IMR-90 (cell line): Measurements from ENCODE around the gene RPS15. TPM values are rescaled to one million over a fixed set of nuclear protein-coding genes. Genes with fewer than 3 reads are reported as not detected.

Experiments used
- ATAC-seq: fragments of 200-7000 bp; cut with Tn5 transposase; 2 replicates; pipeline ENCODE4 v1.9.1; 2020; ENCODE audit warnings: low read depth, mild to moderate bottlenecking, moderate library complexity
- BruUV-seq: library from RNA; stranded (reverse); fragments of 400-500 nt; replicated peaks from 2 replicates; lab custom pipeline; 2021; lab: Mats Ljungman, UMichigan
- CTCF ChIA-PET: fragments of 300-600 bp; formaldehyde crosslinking; extraction: SDS; loops from one replicate; lab custom pipeline; 2021; ENCODE audit warnings: antibody characterized with exemption; lab: Yijun Ruan, JAX
- POLR2A ChIA-PET: fragments of 300-600 bp; sonication (Branson Sonifier 250); formaldehyde crosslinking; loops from one replicate; lab custom pipeline; 2022; ENCODE audit warnings: antibody characterized with exemption; ENCODE audit not compliant: unreplicated experiment; lab: Charles Lee
- DNase-seq: peaks from one replicate; pipeline ENCODE4 v3.0.0; 2013
- H2AFZ ChIP-seq: replicated peaks from 2 replicates; pipeline ENCODE3; 2013; ENCODE audit warnings: low read length, mild to moderate bottlenecking; ENCODE audit not compliant: poor library complexity
- H2AK5ac ChIP-seq: 2 replicates; pipeline ENCODE4 v1.6.1; 2013; ENCODE audit warnings: low read depth, low read length, inconsistent platforms
- H2AK9ac ChIP-seq: replicated peaks from 2 replicates; pipeline ENCODE3; 2013; ENCODE audit warnings: mild to moderate bottlenecking, low read depth, low read length, moderate library complexity; ENCODE audit not compliant: poor library complexity
- H2BK120ac ChIP-seq: 2 replicates; pipeline ENCODE4 v1.6.1; 2013; ENCODE audit warnings: low read depth, low read length, inconsistent platforms
- H2BK15ac ChIP-seq: 3 replicates; pipeline ENCODE4 v1.6.1; 2013; ENCODE audit warnings: low read depth, low read length, inconsistent platforms
- H2BK20ac ChIP-seq: 2 replicates; pipeline ENCODE4 v1.6.1; 2013; ENCODE audit warnings: low read depth, mild to moderate bottlenecking, inconsistent platforms, low read length, moderate library complexity
- H2BK5ac ChIP-seq: 2 replicates; pipeline ENCODE4 v1.6.1; 2013; ENCODE audit warnings: mild to moderate bottlenecking, low read depth, low read length, inconsistent platforms; ENCODE audit not compliant: poor library complexity, severe bottlenecking
- H3K14ac ChIP-seq: replicated peaks from 2 replicates; pipeline ENCODE4 v1.6.1; 2013; ENCODE audit warnings: low read depth, low read length, inconsistent platforms
- H3K18ac ChIP-seq: 2 replicates; pipeline ENCODE4 v1.6.1; 2013; ENCODE audit warnings: low read depth, low read length, control low read depth
- H3K23ac ChIP-seq: 2 replicates; pipeline ENCODE4 v1.6.1; 2013; ENCODE audit warnings: low read depth, low read length, inconsistent platforms
- H3K27ac ChIP-seq: 2 replicates; pipeline ENCODE4 v1.5.1; 2013; ENCODE audit warnings: mild to moderate bottlenecking, control low read depth, low read length; ENCODE audit not compliant: insufficient read depth
- H3K27me3 ChIP-seq: 2 replicates; pipeline ENCODE4 v1.6.1; 2013; ENCODE audit warnings: low read length; ENCODE audit not compliant: control insufficient read depth, insufficient read depth
- H3K36me3 ChIP-seq: 2 replicates; pipeline ENCODE4 v1.6.1; 2013; ENCODE audit warnings: low read length, mixed read lengths; ENCODE audit not compliant: control insufficient read depth, insufficient read depth
- H3K4ac ChIP-seq: 2 replicates; pipeline ENCODE4 v1.6.1; 2013; ENCODE audit warnings: low read depth, low read length, inconsistent platforms
- H3K4me1 ChIP-seq: 2 replicates; pipeline ENCODE4 v1.6.1; 2013; ENCODE audit warnings: low read length, mixed read lengths; ENCODE audit not compliant: control insufficient read depth, insufficient read depth
- H3K4me2 ChIP-seq: 2 replicates; pipeline ENCODE4 v1.6.1; 2013; ENCODE audit warnings: low read depth, mild to moderate bottlenecking, control low read depth, low read length, moderate library complexity
- H3K4me3 ChIP-seq: 2 replicates; pipeline ENCODE4 v1.5.1; 2013; ENCODE audit warnings: low read depth, mild to moderate bottlenecking, control low read depth, low read length, moderate library complexity; ENCODE audit not compliant: insufficient read depth
- H3K56ac ChIP-seq: 2 replicates; pipeline ENCODE4 v1.6.1; 2013; ENCODE audit warnings: low read length, inconsistent platforms; ENCODE audit not compliant: insufficient read depth; ENCODE audit errors: extremely low read depth
- H3K79me1 ChIP-seq, 2 experiments: 2 replicates each; pipeline ENCODE4 v1.6.1; 2013; ENCODE audit warnings: low read length in 2 of 2, inconsistent platforms in 1 of 2, low read depth in 1 of 2
- H3K9ac ChIP-seq: 2 replicates; pipeline ENCODE4 v1.6.1; 2013; ENCODE audit warnings: low read depth, low read length, control low read depth
- H3K9me1 ChIP-seq: 2 replicates; pipeline ENCODE4 v1.6.1; 2013; ENCODE audit warnings: low read length, inconsistent platforms; ENCODE audit not compliant: insufficient read depth
- H3K9me3 ChIP-seq: 2 replicates; pipeline ENCODE4 v1.6.1; 2013; ENCODE audit warnings: low read length; ENCODE audit not compliant: control insufficient read depth, insufficient read depth
- H4K20me1 ChIP-seq: 2 replicates; pipeline ENCODE4 v1.6.1; 2013; ENCODE audit warnings: low read length, inconsistent platforms; ENCODE audit not compliant: insufficient read depth
- H4K5ac ChIP-seq: 2 replicates; pipeline ENCODE4 v1.6.1; 2013; ENCODE audit warnings: mild to moderate bottlenecking, low read depth, low read length, control low read depth
- H4K8ac ChIP-seq, 2 experiments: 2 replicates each; pipeline ENCODE4 v1.6.1; 2013; ENCODE audit warnings: low read depth in 2 of 2, low read length in 2 of 2, control low read depth in 1 of 2, inconsistent platforms in 1 of 2
- H4K91ac ChIP-seq: 2 replicates; pipeline ENCODE4 v1.6.1; 2013; ENCODE audit warnings: low read depth, low read length, inconsistent platforms; ENCODE audit not compliant: insufficient read depth
- NFE2L2 ChIP-seq: fragments of 150-350 bp; IDR thresholded peaks from 2 replicates; pipeline ENCODE4 v1.6.1; 2016; ENCODE audit warnings: low read depth, mild to moderate bottlenecking, low read length
- RAD21 ChIP-seq: IDR thresholded peaks from 2 replicates; pipeline ENCODE4 v1.6.1; 2012; ENCODE audit warnings: low read length, improper control_type of control experiment
- WGBS, 2 experiments: methylation state at CpG; one replicate each; pipeline versions ENCODE4 v1.1.5 to v1.1.7; 2013; ENCODE audit warnings: missing lambda C conversion rate in 2 of 2; ENCODE audit not compliant: insufficient read length in 1 of 2; ENCODE audit errors: extremely low coverage in 2 of 2; 5-methylcytosine and 5-hydroxymethylcytosine counted together
- dilution Hi-C: fragments of 300-500 bp; cut with HindIII; formaldehyde crosslinking; loops from one replicate; pipeline ENCODE4 v1.14.3; 2018; ENCODE audit warnings: low sequenced_read_pairs; ENCODE audit not compliant: unreplicated experiment
- in situ Hi-C: fragments of 300-500 bp; cut with MboI; formaldehyde crosslinking; loops from 3 replicates; pipeline ENCODE4 v1.14.3; 2019; ENCODE audit warnings: low sequenced_read_pairs, inconsistent platforms, mixed read lengths
- intact Hi-C: fragments of 100-400 bp; cut with micrococcal nuclease; formaldehyde crosslinking; loops from 2 replicates; pipeline ENCODE4 v1.10.0; 2022
- polyA plus RNA-seq, 3 experiments: library from polyadenylated mRNA; depleted of rRNA; stranded (reverse); fragments of >200 nt; gene quantifications; 2 replicates each; pipeline ENCODE4 v1.2.3, GENCODE V29; 2012; ENCODE audit warnings: low replicate concordance in 1 of 3
- total RNA-seq: library from RNA; depleted of rRNA; stranded (reverse); fragments of >200 nt; gene quantifications from 2 replicates; pipeline ENCODE4 v1.2.3, GENCODE V29; 2012

Gene RPS15
- total and polyA plus RNA-seq, 2 of the 4 experiments (the other 2 are of a cell fraction) = 1,179 to 1,855 TPM

GRCh38 chr19:1389033-1389940 is 48.9 kb upstream of the RPS15 start:
- intact Hi-C loops (no loop called here), in situ Hi-C loops (no loop called here), dilution Hi-C loops (no loop called here)
- ATAC-seq = no peak
- H3K4ac ChIP-seq = no peak overlapping the region
- TF ChIP-seq RAD21 (no peak), NFE2L2 (0 out of 2 replicates have a peak, but pooled peaks have one; percentile 10)
- peaks cover 4% of the 10 kb centered on the region; the same call in 1 of the 2 replicates for H3K9me1 ChIP-seq
- H3K9ac ChIP-seq = no peak overlapping the region
- ChIA-PET POLR2A (no interaction called here), CTCF (no interaction called here)
- no peak overlapping the region for H2BK5ac ChIP-seq
- no peak overlapping the region for H3K14ac ChIP-seq
- H3K9me3 ChIP-seq = no peaks in the 10 kb centered on the region
- BruUV-seq = no TSS peak
- no peaks in the 10 kb centered on the region; the same call in 1 of the 2 replicates for H4K20me1 ChIP-seq
- no peak overlapping the region for H2BK15ac ChIP-seq
- H4K91ac ChIP-seq = no peak overlapping the region
- H3K4me1 ChIP-seq = no peaks in the 10 kb centered on the region
- H2AK5ac ChIP-seq = no peak overlapping the region
- WGBS, 2 experiments = 91% methylated on average over 20 of the region's 39 CpGs; no CpG with 5 or more reads in 1 of the 2 experiments
- no peak overlapping the region for H3K23ac ChIP-seq
- no peak overlapping the region for H3K4me3 ChIP-seq
- H2BK20ac ChIP-seq = no peak overlapping the region
- H4K8ac ChIP-seq = no peak overlapping the region
- H2BK120ac ChIP-seq = no peak overlapping the region
- H4K5ac ChIP-seq = no peak overlapping the region
- H3K4me2 ChIP-seq = no peak overlapping the region
- no peaks in the 10 kb centered on the region for H3K27me3 ChIP-seq
- peaks cover 26% of the 10 kb centered on the region for H3K36me3 ChIP-seq
- no peak overlapping the region for H3K27ac ChIP-seq
- H3K79me1 ChIP-seq = peaks cover 6 to 40% of the 10 kb centered on the region in 2 experiments; a peak in 3 of 4 replicates
- no peak for DNase-seq
- peak overlapping the region; percentile 65 for H2AK9ac ChIP-seq
- no peak overlapping the region for H3K56ac ChIP-seq
- H3K18ac ChIP-seq = no peak overlapping the region
- H2AFZ ChIP-seq = peak overlapping the region; percentile 63
